Calu3 (cell line): Measurements from ENCODE around the gene QPRT. TPM values are rescaled to one million over a fixed set of nuclear protein-coding genes. Genes with fewer than 3 reads are reported as not detected.
"Not testable (repeated sequence)": the region's sequence is repeated elsewhere in the genome, so short reads cannot be mapped to it uniquely, and the experiment has no call there.

Experiments used
- BruUV-seq: library from RNA; stranded (reverse); fragments of 400-500 nt; replicated peaks from 2 replicates; lab custom pipeline; 2021; lab: Mats Ljungman, UMichigan
- CTCF ChIA-PET: fragments of 300-600 bp; sonication (Branson Sonifier 250); formaldehyde crosslinking; loops from one replicate; lab custom pipeline; 2022; ENCODE audit warnings: antibody characterized with exemption; lab: Charles Lee
- DNase-seq: peaks from one replicate; pipeline ENCODE4 v3.0.0; 2022
- H3K27ac Mint-ChIP-seq: one replicate; pipeline ENCODE4 v1.8.0; 2022; ENCODE audit warnings: mixed read lengths; ENCODE audit not compliant: unreplicated experiment
- H3K27me3 Mint-ChIP-seq: one replicate; pipeline ENCODE4 v1.8.0; 2022; ENCODE audit warnings: mixed read lengths; ENCODE audit not compliant: unreplicated experiment
- H3K36me3 Mint-ChIP-seq: one replicate; pipeline ENCODE4 v1.8.0; 2022; ENCODE audit warnings: mild to moderate bottlenecking, moderate library complexity, mixed read lengths; ENCODE audit not compliant: insufficient read depth, unreplicated experiment
- H3K4me1 Mint-ChIP-seq: one replicate; pipeline ENCODE4 v1.8.0; 2022; ENCODE audit warnings: mild to moderate bottlenecking, low read depth, mixed read lengths; ENCODE audit not compliant: unreplicated experiment
- H3K4me3 Mint-ChIP-seq: one replicate; pipeline ENCODE4 v1.8.0; 2022; ENCODE audit warnings: mild to moderate bottlenecking, low read depth, moderate library complexity, mixed read lengths; ENCODE audit not compliant: unreplicated experiment
- H3K9me3 Mint-ChIP-seq: one replicate; pipeline ENCODE4 v1.8.0; 2022; ENCODE audit warnings: low read depth, mixed read lengths; ENCODE audit not compliant: unreplicated experiment
- CTCF ChIP-seq: fragments of 200-600 bp; IDR thresholded peaks from one replicate; pipeline ENCODE4 v1.8.0; 2022; ENCODE audit warnings: antibody characterized with exemption; ENCODE audit not compliant: unreplicated experiment
- intact Hi-C: fragments of 100-400 bp; cut with micrococcal nuclease; formaldehyde crosslinking; loops from one replicate; pipeline ENCODE4 v1.10.0; 2022; ENCODE audit not compliant: unreplicated experiment
- total RNA-seq: library from RNA; stranded (reverse); gene quantifications from 2 replicates; pipeline ENCODE4 v1.2.3, GENCODE V29; 2022

The QPRT gene
- total RNA-seq, 1 experiment from 2014 or later = 4.6 TPM

DNA sequence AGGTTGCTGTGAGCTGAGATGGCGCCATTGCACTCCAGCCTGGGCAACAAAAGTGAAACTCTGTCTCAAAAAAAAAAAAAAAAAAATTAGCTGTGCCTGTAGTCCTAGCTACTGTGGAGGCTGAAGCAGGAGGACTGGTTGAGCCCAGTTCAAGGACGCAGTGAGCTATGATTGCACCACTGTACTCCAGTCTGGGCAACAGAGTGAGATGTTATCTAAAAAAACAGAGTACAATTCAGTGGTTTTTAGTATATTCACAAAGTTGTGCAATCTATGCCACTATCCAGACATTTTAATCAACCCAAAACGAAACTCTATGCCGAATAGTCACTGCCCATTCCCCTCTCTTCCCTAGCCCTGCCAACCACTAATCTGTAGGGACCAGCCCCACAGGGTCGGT lies 41.7 kb downstream of the QPRT start:
- H3K4me3 Mint-ChIP-seq = no peak overlapping the region
- no peaks in the 10 kb centered on the region for H3K36me3 Mint-ChIP-seq
- H3K4me1 Mint-ChIP-seq = peaks cover 9% of the 10 kb centered on the region
- no TSS peak for BruUV-seq
- no peaks in the 10 kb centered on the region for H3K9me3 Mint-ChIP-seq
- no peak overlapping the region for H3K27ac Mint-ChIP-seq
- DNase-seq = no peak
- intact Hi-C loops = no loop called here
- peaks cover 8% of the 10 kb centered on the region for H3K27me3 Mint-ChIP-seq
- TF ChIP-seq CTCF = no peak
- CTCF ChIA-PET = interaction anchor here (0.6 to 2.0 kb wide), 3 partner anchors 11 to 108 kb away, joined by 3 to 7 read pairs (median 4); no protein-coding TSS in a partner anchor

DNA sequence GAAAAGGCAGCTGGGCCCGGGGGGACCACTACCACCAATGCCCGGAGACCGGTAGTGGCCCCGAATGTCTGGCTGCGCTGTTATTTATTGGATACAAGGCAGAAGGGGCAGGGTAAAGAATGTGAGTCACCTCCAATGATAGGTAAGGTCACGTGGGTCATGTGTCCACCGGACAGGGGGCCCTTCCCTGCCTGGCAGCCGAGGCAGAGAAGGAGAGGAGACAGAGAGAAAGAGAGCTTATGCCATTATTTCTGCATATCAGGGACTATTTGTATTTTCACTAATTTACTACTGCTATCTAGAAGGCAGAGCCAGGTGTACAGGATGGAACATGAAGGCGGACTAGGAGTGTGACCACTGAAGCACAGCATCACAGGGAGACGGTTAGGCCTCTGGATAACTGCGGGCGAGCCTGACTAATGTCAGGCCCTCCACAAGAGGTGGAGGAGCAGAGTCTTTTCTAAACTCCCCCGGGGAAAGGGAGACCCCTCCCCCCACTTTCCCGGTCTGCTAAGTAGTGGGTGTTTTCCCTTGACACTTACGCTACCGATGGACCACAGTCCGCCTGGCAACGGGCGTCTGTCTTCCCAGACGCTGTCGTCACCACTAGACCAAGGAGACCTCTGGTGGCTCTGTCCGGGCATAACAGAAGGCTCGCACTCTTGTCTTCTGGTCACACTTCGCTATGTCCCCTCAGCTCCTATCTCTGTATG lies 42.3 kb downstream of the QPRT start:
- H3K36me3 Mint-ChIP-seq, H3K4me3 Mint-ChIP-seq, intact Hi-C loops, BruUV-seq, H3K27ac Mint-ChIP-seq, H3K27me3 Mint-ChIP-seq, H3K4me1 Mint-ChIP-seq, H3K9me3 Mint-ChIP-seq: not testable (repeated sequence)
- DNase-seq = peak; percentile 78
- peak; percentile 55 for TF ChIP-seq CTCF
- CTCF ChIA-PET = interaction anchor here (0.6 to 2.0 kb wide), 4 partner anchors 11 to 109 kb away, joined by 3 to 7 read pairs (median 4); no protein-coding TSS in a partner anchor

DNA sequence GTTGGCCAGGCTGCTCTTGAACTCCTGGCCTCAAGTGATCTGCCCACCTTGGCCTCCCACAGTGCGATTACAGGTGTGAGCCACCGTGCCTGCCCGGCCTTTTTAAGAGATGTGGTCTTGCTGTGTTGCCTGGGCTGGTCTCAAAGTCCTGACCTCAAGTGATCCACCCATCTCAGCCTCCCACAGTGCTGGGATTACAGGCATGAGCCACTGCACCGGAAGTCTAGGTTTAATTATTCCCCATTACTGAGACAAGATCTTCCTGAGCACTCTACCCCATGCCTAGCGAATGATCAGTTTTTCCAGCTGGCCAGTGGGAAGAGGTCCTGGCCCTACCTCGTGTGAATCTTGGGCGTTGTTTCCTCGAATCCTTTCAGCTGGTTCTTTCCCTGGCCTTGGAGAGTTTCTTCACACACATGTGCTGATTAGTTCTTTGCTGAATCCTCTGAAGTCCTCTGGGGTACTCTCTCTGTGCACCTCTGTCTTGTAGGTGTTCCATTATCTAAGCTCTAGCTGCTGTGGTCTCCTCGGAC lies 47.9 kb downstream of the QPRT start:
- intact Hi-C loops = no loop called here
- Mint-ChIP-seq H3K36me3 (no peaks in the 10 kb centered on the region), H3K4me1 (peaks cover 14% of the 10 kb centered on the region), H3K27me3 (peaks cover 13% of the 10 kb centered on the region), H3K9me3 (no peaks in the 10 kb centered on the region), H3K27ac (no peak overlapping the region), H3K4me3 (no peak overlapping the region)
- TF ChIP-seq CTCF = no peak
- CTCF ChIA-PET = interaction anchor here (0.6 kb wide), 1 partner anchor 248 kb away, joined by 6 read pairs; no protein-coding TSS in a partner anchor
- no TSS peak for BruUV-seq
- DNase-seq = no peak

DNA sequence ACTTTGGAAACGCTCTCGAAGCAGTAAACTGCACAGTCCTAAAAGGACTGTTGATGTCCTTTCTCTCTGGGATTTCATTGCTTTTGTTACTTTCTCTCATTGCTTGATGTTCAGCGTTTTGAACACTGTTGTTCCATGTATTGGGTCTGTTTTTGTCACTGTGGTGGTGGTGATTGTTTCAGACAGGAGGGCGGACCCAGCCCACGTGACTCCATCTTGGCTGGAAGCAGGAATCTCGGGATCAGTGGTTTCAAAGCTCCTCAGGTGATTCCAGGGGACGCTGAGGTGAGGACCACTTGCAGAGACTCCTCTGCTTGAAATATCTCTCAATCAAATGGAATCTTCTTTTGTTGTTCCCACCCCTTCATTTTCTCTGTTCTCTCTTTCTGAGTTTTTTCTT lies 48.5 kb downstream of the QPRT start:
- peaks cover 14% of the 10 kb centered on the region for H3K4me1 Mint-ChIP-seq
- TF ChIP-seq CTCF = no peak
- intact Hi-C loops = no loop called here
- BruUV-seq = no TSS peak
- no peaks in the 10 kb centered on the region for H3K9me3 Mint-ChIP-seq
- H3K27ac Mint-ChIP-seq = no peak overlapping the region
- H3K36me3 Mint-ChIP-seq = no peaks in the 10 kb centered on the region
- DNase-seq = no peak
- CTCF ChIA-PET = no interaction called here
- H3K27me3 Mint-ChIP-seq = peaks cover 13% of the 10 kb centered on the region
- H3K4me3 Mint-ChIP-seq = no peak overlapping the region
